Measurements from ENCODE around the gene CGREF1. TPM values are rescaled to one million over a fixed set of nuclear protein-coding genes. Genes with fewer than 3 reads are reported as not detected.

CGREF1 gene
- total RNA-seq, 3 donors from 2014 or later = 0.41 to 1.9 (median 1.5) TPM

DNA sequence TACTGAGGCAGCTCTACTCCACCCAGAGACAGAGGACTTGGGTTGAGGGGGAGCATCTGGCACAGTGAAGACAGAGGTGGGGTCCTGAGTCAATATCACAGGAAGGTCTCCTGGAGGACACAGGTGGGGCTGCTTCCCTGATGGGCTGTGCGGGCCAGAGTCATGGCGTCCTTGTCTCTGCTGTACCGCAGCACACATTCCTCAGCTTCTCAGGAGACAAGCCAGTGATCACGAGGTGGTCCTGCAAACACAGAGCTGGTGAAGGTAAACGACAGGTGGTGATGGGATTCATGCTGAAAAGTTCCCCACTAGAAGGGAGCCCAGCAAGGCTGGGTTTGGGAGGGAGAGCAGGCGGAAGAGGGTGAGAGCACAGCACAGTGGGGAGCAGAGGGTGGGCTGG lies 39.5 kb upstream of the CGREF1 start:
- DNase-seq (no peak), ATAC-seq (no peak)
- H3K4me3 ChIP-seq = no peak overlapping the region
- no peaks in the 10 kb centered on the region for H3K9me3 ChIP-seq
- H3K36me3 ChIP-seq (ENCODE audit: low read depth) = no peaks in the 10 kb centered on the region
- intact Hi-C loops (cut with DNase I, micrococcal nuclease) = no loop called here
- H3K4me1 ChIP-seq (ENCODE audit: low read depth) = no peaks in the 10 kb centered on the region
- TF ChIP-seq, protein P1, sequence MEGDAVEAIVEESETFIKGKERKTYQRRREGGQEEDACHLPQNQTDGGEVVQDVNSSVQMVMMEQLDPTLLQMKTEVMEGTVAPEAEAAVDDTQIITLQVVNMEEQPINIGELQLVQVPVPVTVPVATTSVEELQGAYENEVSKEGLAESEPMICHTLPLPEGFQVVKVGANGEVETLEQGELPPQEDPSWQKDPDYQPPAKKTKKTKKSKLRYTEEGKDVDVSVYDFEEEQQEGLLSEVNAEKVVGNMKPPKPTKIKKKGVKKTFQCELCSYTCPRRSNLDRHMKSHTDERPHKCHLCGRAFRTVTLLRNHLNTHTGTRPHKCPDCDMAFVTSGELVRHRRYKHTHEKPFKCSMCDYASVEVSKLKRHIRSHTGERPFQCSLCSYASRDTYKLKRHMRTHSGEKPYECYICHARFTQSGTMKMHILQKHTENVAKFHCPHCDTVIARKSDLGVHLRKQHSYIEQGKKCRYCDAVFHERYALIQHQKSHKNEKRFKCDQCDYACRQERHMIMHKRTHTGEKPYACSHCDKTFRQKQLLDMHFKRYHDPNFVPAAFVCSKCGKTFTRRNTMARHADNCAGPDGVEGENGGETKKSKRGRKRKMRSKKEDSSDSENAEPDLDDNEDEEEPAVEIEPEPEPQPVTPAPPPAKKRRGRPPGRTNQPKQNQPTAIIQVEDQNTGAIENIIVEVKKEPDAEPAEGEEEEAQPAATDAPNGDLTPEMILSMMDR (IDR thresholded peaks at IDR 0.05) = no peak

GRCh38 chr2:27155069-27155520 lies 36.2 kb upstream of the CGREF1 start:
- ATAC-seq = no peak
- H3K4me3 ChIP-seq = no peak overlapping the region
- DNase-seq = no peak
- H3K9me3 ChIP-seq = no peaks in the 10 kb centered on the region
- intact Hi-C loops (cut with DNase I, micrococcal nuclease) = no loop called here
- H3K4me1 ChIP-seq (ENCODE audit: low read depth) = no peaks in the 10 kb centered on the region
- TF ChIP-seq, protein P1 (IDR thresholded peaks at IDR 0.05) = no peak
- H3K36me3 ChIP-seq (ENCODE audit: low read depth) = no peaks in the 10 kb centered on the region

- TF ChIP-seq, protein P1 (IDR thresholded peaks at IDR 0.05) = no peak
- Histone ChIP-seq H3K36me3 (ENCODE audit: low read depth) (no peaks in the 10 kb centered on the region), H3K4me3 (no peak overlapping the region), H3K4me1 (ENCODE audit: low read depth) (no peaks in the 10 kb centered on the region), H3K9me3 (no peaks in the 10 kb centered on the region)
- DNase-seq (no peak), ATAC-seq (peak; percentile 28)
- intact Hi-C loops (cut with DNase I, micrococcal nuclease) = no loop called here
Measured at GRCh38 chr2:27154488-27154887, 35.6 kb upstream of the CGREF1 start.

DNA sequence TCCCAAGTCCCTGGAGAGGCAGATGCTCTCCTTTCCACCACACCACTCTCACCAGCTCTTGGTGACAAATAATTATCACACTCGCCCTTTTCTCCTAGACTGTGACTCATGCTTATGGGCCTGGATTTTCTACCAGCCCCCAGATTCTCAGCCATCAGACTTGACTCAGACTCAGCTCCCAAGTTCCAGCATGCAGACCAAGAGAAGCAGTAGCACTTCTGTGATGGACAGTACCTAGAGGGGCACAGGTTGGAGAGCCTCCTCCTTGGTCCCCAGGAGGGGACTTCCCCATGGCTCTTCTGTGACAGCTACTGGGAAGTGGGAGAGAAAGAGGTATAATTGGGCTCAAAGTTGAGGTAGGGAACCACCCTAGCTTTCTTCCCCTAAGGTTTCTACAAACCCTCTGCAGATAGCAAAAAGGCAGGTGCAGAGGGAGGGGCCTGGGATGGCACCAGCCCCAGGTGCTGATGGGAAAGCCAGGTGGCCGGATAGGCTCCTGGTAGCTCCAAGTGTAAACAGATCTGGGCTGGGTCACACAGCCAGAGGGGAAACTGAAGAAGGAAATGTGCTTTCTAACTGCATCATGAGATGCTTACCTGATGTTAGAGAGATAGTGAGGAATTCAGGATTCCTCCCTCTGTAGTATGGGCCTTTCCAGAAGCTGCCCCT lies 34.0 kb upstream of the CGREF1 start:
- Histone ChIP-seq H3K36me3 (ENCODE audit: low read depth) (no peaks in the 10 kb centered on the region), H3K4me1 (ENCODE audit: low read depth) (no peaks in the 10 kb centered on the region), H3K9me3 (no peaks in the 10 kb centered on the region), H3K4me3 (no peak overlapping the region)
- DNase-seq (peak in 1 of 3 donors; percentile 41), ATAC-seq (peak; percentile 85)
- intact Hi-C loops (cut with DNase I, micrococcal nuclease) = no loop called here
- TF ChIP-seq, protein P1 (IDR thresholded peaks at IDR 0.05) = no peak

- ATAC-seq = peak; percentile 76
- peak in 1 of 3 donors; percentile 31 for DNase-seq
- TF ChIP-seq, protein P1 (IDR thresholded peaks at IDR 0.05) = no peak
- intact Hi-C loops (cut with DNase I, micrococcal nuclease) = no loop called here
- no peak overlapping the region for H3K4me3 ChIP-seq
- H3K4me1 ChIP-seq (ENCODE audit: low read depth) = no peaks in the 10 kb centered on the region
- no peaks in the 10 kb centered on the region for H3K36me3 ChIP-seq (ENCODE audit: low read depth)
- H3K9me3 ChIP-seq = no peaks in the 10 kb centered on the region
Measured at GRCh38 chr2:27152102-27152795, 33.3 kb upstream of the CGREF1 start.
